GM23248 (cell line): ENCODE data around the gene TCF4.

Experiments used
- EZH2 ChIP-seq: fragments of 200-600 bp; sonication (generic); IDR thresholded peaks from 2 replicates; pipeline ENCODE4 v1.6.1; 2018; ENCODE audit warnings: antibody characterized with exemption, mild to moderate bottlenecking; ENCODE audit not compliant: insufficient read depth, poor library complexity, severe bottlenecking
- EZH2phosphoT487 ChIP-seq: fragments of 200-600 bp; sonication (generic); IDR thresholded peaks from 2 replicates; pipeline ENCODE4 v1.6.1; 2018; ENCODE audit warnings: antibody characterized with exemption, moderate library complexity, mild to moderate bottlenecking, low read depth; ENCODE audit not compliant: insufficient read depth

GRCh38 chr18:55473560-55473959 is 114.4 kb downstream of the TCF4 start:
- TF ChIP-seq EZH2phosphoT487 = no peak
- TF ChIP-seq EZH2 = no peak
